C4-2B (cell line): ENCODE measurements around the gene LCN9.

ENCODE experiments used
- H3K27ac ChIP-seq: fragments of 450-650 bp; 2 replicates; pipeline ENCODE4 v1.5.1; 2017
- ZFX ChIP-seq: fragments of 450-650 bp; IDR thresholded peaks from 2 replicates; pipeline ENCODE4 v1.6.1; 2017
- TF ChIP-seq, protein P1 (sequence below): fragments of 450-650 bp; conservative IDR thresholded peaks from 2 replicates; pipeline ENCODE4 v1.5.1; 2017; ENCODE audit warnings: mild to moderate bottlenecking

Gene LCN9

DNA sequence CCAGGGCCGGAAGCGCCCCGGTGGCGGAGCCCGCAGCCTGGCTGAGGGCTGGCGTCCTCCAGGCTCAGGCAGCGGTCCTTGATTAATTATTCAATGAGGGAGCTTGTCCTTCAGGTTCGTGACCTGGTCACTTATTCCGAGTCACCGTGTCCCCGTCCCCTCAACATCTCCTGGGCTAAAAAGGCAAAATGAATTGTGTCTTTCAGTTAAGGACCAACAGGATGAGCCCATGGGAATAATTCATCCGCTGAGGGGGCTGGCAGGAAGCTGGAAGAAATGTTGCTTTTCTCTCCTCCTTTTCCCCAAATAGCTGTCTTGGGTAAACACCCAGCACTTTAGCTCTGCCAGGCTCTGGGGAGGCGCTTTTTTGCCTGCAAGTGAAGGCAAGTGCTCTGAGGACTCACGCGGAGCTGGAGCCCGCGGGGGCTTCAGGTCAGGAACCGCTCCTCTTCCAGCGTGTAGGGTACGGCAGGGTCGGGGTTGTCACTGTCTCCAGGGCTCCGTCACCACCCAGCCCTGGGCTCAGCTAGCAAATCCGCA, 52.0 kb downstream of the LCN9 start:
- TF ChIP-seq, protein P1, sequence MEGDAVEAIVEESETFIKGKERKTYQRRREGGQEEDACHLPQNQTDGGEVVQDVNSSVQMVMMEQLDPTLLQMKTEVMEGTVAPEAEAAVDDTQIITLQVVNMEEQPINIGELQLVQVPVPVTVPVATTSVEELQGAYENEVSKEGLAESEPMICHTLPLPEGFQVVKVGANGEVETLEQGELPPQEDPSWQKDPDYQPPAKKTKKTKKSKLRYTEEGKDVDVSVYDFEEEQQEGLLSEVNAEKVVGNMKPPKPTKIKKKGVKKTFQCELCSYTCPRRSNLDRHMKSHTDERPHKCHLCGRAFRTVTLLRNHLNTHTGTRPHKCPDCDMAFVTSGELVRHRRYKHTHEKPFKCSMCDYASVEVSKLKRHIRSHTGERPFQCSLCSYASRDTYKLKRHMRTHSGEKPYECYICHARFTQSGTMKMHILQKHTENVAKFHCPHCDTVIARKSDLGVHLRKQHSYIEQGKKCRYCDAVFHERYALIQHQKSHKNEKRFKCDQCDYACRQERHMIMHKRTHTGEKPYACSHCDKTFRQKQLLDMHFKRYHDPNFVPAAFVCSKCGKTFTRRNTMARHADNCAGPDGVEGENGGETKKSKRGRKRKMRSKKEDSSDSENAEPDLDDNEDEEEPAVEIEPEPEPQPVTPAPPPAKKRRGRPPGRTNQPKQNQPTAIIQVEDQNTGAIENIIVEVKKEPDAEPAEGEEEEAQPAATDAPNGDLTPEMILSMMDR: no peak
- TF ChIP-seq ZFX: no peak
- H3K27ac ChIP-seq: no peak overlapping the region

DNA sequence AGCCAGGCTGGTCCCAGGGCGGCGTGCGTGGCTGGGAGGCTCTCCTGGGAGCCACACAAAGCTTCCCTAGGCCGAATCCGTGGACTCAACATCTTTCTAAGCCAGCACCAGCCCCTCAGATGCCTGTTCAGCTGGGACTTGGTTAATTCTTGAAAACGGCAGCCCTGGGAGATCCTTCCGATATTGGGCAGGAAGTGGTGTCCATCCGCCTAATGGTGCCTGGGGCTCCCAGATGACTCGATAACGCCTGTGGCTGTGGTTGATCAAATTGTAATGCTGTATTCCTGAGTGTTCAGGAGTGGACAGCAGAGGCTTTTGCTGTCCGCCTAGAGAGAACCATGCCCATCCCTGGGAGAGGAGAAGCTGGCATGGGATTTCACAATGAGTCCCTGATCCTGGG, 52.9 kb downstream of the LCN9 start:
- H3K27ac ChIP-seq: no peak overlapping the region
- no peak for TF ChIP-seq ZFX
- TF ChIP-seq, protein P1: no peak
